ENCODE results near the gene MAGEA11.
"Not testable (repeated sequence)": the region's sequence is repeated elsewhere in the genome, so short reads cannot be mapped to it uniquely, and the experiment has no call there.

DNA sequence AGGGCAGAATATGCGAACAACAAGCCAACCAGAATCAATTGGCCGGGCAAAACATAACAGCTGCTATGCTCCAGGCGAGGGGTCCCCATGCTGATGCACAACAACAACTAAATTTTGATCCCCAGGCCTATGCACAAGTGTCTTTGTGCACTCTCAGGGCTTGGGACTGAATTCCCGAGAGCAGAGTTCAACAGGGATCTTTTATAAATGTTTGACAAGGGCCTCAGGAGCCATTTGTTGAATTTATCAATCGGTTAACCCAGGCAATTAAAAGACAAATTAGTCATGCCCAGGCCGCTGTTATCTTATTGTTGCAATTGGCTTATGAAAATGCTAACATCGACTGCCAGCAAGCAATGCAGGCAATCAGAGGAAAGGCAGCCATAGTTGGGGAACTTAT, 9.4 kb downstream of the MAGEA11 start:
- TF ChIP-seq, protein P1, sequence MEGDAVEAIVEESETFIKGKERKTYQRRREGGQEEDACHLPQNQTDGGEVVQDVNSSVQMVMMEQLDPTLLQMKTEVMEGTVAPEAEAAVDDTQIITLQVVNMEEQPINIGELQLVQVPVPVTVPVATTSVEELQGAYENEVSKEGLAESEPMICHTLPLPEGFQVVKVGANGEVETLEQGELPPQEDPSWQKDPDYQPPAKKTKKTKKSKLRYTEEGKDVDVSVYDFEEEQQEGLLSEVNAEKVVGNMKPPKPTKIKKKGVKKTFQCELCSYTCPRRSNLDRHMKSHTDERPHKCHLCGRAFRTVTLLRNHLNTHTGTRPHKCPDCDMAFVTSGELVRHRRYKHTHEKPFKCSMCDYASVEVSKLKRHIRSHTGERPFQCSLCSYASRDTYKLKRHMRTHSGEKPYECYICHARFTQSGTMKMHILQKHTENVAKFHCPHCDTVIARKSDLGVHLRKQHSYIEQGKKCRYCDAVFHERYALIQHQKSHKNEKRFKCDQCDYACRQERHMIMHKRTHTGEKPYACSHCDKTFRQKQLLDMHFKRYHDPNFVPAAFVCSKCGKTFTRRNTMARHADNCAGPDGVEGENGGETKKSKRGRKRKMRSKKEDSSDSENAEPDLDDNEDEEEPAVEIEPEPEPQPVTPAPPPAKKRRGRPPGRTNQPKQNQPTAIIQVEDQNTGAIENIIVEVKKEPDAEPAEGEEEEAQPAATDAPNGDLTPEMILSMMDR (IDR thresholded peaks at IDR 0.05): not testable (repeated sequence)
- TF ChIP-seq POLR2A (IDR thresholded peaks at IDR 0.05): not testable (repeated sequence)

Measured in ovary (tissue), 3 donors.